ENCODE data around the gene ABCA5. TPM values are rescaled to one million over a fixed set of nuclear protein-coding genes. Genes with fewer than 3 reads are reported as not detected.

Gene ABCA5
- polyA plus RNA-seq, 3 donors, result 0.50 to 3.1 (median 0.73) TPM

GRCh38 chr17:69236946-69237345 is 90.0 kb downstream of the ABCA5 start:
- Histone ChIP-seq H3K4me2 (replicated peaks; ENCODE audit: extremely low read depth, low read length, poor library complexity, severe bottlenecking) (no peak overlapping the region), H3K79me2 (ENCODE audit: insufficient read depth, low read length) (no peaks in the 10 kb centered on the region), H3K4me3 (replicated peaks in 1 of 3; ENCODE audit: low read depth in 2 of 3, low read length in 3 of 3) (no peak overlapping the region), H3K4me1 (ENCODE audit: control insufficient read depth in 1 of 2, insufficient read depth in 2 of 2, low read length in 2 of 2) (peaks cover 5 to 6% of the 10 kb centered on the region in 2 donors), H3K27me3 (ENCODE audit: control insufficient read depth in 2 of 2, insufficient read depth in 2 of 2, low read length in 2 of 2) (no peaks in the 10 kb centered on the region), H4K20me1 (ENCODE audit: insufficient read depth, low read length) (no peaks in the 10 kb centered on the region), H3K9ac (ENCODE audit: insufficient read depth, low read length, poor library complexity, severe bottlenecking) (no peak overlapping the region), H3K9me3 (replicated peaks in 1 of 2; ENCODE audit: control insufficient read depth in 1 of 2, insufficient read depth in 1 of 2, low read length in 2 of 2) (peaks cover 9 to 17% of the 10 kb centered on the region in 2 donors), H3K27ac (ENCODE audit: low read depth in 1 of 2, low read length in 2 of 2) (no peak overlapping the region), H3K36me3 (replicated peaks in 1 of 2; ENCODE audit: control insufficient read depth in 1 of 2, insufficient read depth in 2 of 2, low read length in 2 of 2) (no peaks in the 10 kb centered on the region), H2AFZ (ENCODE audit: insufficient read depth, low read depth, low read length, poor library complexity, severe bottlenecking) (no peak overlapping the region)
- DNase-seq, result no peak
- no peak overlapping the region for H3K27ac Mint-ChIP-seq
- peaks cover 3 to 8% of the 10 kb centered on the region in 2 donors for H3K36me3 Mint-ChIP-seq
- H3K4me1 Mint-ChIP-seq, result peaks cover 5% of the 10 kb centered on the region
- no peak overlapping the region for H3K4me3 Mint-ChIP-seq
- peaks cover 6 to 22% (median 14%) of the 10 kb centered on the region in 7 donors for H3K9me3 Mint-ChIP-seq
- no peak for TF ChIP-seq CTCF (IDR thresholded peaks at IDR 0.05)
- no peaks in the 10 kb centered on the region for H3K27me3 Mint-ChIP-seq (ENCODE audit: low read depth in 3 of 3)
- 100% methylated on average over 1 of the region's 3 CpGs for WGBS (ENCODE audit: insufficient coverage)
- intact Hi-C loops (cut with micrococcal nuclease), result loop anchor here (2.0 to 5.0 kb wide), 2 partner anchors 458 to 460 kb away; no protein-coding TSS in a partner anchor

GRCh38 chr17:69236464-69236863 is 90.5 kb downstream of the ABCA5 start:
- no peak overlapping the region for H3K27ac ChIP-seq (ENCODE audit: low read depth in 1 of 2, low read length in 2 of 2)
- DNase-seq, result no peak
- H3K4me3 ChIP-seq (replicated peaks in 1 of 3; ENCODE audit: low read depth in 2 of 3, low read length in 3 of 3), result no peak overlapping the region
- Mint-ChIP-seq H3K4me1 (peaks cover 5% of the 10 kb centered on the region), H3K9me3 (peaks cover 8 to 26% (median 16%) of the 10 kb centered on the region in 7 donors), H3K27me3 (ENCODE audit: low read depth in 3 of 3) (no peaks in the 10 kb centered on the region), H3K4me3 (no peak overlapping the region), H3K27ac (no peak overlapping the region), H3K36me3 (peaks cover 3 to 8% of the 10 kb centered on the region in 2 donors)
- H3K4me2 ChIP-seq (replicated peaks; ENCODE audit: extremely low read depth, low read length, poor library complexity, severe bottlenecking), result no peak overlapping the region
- WGBS (ENCODE audit: insufficient coverage), result no CpG with 5 or more reads among the region's 2 CpGs
- peaks cover 9 to 17% of the 10 kb centered on the region in 2 donors for H3K9me3 ChIP-seq (replicated peaks in 1 of 2; ENCODE audit: control insufficient read depth in 1 of 2, insufficient read depth in 1 of 2, low read length in 2 of 2)
- TF ChIP-seq CTCF (IDR thresholded peaks at IDR 0.05), result no peak
- no peak overlapping the region for H2AFZ ChIP-seq (ENCODE audit: insufficient read depth, low read depth, low read length, poor library complexity, severe bottlenecking)
- H3K4me1 ChIP-seq (ENCODE audit: control insufficient read depth in 1 of 2, insufficient read depth in 2 of 2, low read length in 2 of 2), result peaks cover 5 to 6% of the 10 kb centered on the region in 2 donors
- no peaks in the 10 kb centered on the region for H3K36me3 ChIP-seq (replicated peaks in 1 of 2; ENCODE audit: control insufficient read depth in 1 of 2, insufficient read depth in 2 of 2, low read length in 2 of 2)
- intact Hi-C loops (cut with micrococcal nuclease), result loop anchor here (2.0 to 5.0 kb wide), 2 partner anchors 458 to 459 kb away; no protein-coding TSS in a partner anchor
- no peaks in the 10 kb centered on the region for H4K20me1 ChIP-seq (ENCODE audit: insufficient read depth, low read length)
- no peaks in the 10 kb centered on the region for H3K27me3 ChIP-seq (ENCODE audit: control insufficient read depth in 2 of 2, insufficient read depth in 2 of 2, low read length in 2 of 2)
- H3K9ac ChIP-seq (ENCODE audit: insufficient read depth, low read length, poor library complexity, severe bottlenecking), result no peak overlapping the region
- H3K79me2 ChIP-seq (ENCODE audit: insufficient read depth, low read length), result no peaks in the 10 kb centered on the region

All from CD14-positive monocyte (primary cell).